HL-60/S4 treated with retinoic acid at 250 ng/mL for 4 days and 3 days (cell line): ENCODE measurements around the gene LGALS9C.
"Not testable (repeated sequence)": the region's sequence is repeated elsewhere in the genome, so short reads cannot be mapped to it uniquely, and the experiment has no call there.

ENCODE experiments used
- in situ Hi-C: fragments of 300-500 bp; cut with MboI; formaldehyde crosslinking; loops from 2 replicates; pipeline ENCODE4 v1.7.0; 2022; ENCODE audit warnings: low sequenced_read_pairs

The LGALS9C gene

DNA sequence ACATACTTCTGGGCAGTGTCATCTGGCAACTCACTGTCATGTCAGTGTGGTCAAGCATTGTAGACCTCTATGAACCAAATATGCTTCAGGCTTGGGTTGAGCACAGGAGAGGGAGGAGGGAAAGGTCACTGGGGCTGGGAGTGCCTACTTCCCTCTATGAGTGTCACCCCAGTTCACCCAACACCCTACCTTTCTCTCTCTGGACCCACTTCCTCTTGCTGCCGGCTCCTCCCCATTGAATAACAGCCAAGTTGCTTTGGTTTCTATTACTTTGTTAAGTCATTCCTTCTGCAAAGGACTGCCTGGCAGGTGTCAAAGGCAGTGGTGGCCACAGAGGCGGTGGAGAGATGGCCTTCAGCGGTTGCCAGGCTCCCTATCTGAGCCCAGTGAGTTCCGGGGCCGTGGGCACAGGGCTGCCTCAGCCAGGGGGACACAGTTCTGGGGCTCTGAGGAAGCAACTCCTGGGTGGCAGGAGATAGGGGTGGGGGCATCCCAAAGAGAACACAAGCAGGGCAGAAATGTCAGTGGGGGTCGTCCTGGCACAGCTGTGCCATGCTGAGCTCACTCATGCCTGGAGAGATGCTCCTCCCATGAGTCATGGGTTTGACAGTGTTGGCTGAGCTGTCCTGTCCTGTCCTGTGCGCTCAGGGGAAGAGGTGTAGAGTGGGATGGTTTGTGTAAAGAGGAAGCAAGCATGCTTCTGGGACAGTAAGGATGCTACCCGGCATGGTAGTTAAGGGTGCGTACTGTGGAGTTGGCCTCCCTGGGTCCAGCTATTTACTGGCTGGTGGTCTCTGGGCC, at the start of gene LGALS9C:
Gene LGALS9C, plus strand, starts transcription at position 282 of the 801 bp plus-strand sequence. Its CDS starts 66 bp downstream, at position 348.
- in situ Hi-C loops: not testable (repeated sequence)

DNA sequence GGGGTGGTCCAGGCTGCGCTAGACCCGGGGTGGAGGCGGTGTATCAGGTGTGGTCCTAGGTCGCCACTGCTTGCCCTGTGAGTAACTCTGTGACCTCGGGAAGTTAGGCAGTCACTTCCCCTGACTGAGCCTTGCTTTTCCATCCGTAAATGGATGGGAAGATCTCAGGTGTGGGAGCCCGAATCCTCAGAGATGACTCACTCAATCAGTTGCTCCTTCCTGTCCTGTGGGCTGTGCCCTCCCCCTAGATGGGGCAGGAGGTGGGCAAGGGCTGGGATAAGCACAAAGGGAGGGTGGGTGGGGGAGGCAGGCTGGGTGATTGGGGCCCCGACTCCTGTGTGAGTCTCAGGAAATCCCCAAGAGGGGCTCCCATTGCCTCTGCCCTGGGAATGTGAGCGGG, 44.4 kb upstream of the LGALS9C start:
- in situ Hi-C loops: not testable (repeated sequence)

DNA sequence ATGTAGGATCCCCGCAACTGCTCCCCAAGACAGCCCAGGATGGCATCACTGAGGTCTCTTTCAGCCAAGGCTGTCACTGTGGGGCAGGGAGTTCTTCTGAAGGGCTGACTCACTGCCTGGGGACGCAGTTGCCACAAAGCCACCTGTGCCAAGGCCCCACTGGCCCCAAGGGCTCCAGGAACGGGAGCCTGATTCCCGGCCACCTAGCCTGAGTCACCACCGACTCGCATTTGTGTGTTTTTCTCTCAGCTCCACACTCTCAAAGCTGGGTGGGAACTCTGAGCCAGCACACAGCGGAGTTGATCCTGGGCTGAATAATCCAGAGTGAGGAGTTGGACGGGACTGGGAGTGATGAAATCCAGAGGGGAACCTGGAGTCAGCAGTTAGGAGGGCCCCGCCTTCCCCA, 37.1 kb upstream of the LGALS9C start:
- in situ Hi-C loops: not testable (repeated sequence)

DNA sequence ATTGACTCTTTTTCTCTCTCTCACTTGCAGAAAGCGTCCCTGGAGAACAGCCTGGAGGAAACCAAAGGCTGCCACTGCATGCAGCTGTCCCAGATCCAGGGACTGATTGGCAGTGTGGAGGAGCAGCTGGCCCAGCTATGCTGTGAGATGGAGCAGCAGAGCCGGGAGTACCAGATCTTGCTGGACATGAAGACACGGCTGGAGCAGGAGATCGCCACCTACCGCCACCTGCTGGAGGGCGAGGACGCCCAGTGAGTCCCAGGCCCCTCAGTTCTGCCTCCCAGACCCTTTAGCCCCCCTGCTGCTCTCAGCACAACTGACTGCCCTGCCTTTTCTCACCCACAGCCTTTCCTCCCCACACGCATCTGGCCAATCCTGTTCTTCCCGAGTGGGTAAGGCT, 34.5 kb upstream of the LGALS9C start:
- in situ Hi-C loops: not testable (repeated sequence)

DNA sequence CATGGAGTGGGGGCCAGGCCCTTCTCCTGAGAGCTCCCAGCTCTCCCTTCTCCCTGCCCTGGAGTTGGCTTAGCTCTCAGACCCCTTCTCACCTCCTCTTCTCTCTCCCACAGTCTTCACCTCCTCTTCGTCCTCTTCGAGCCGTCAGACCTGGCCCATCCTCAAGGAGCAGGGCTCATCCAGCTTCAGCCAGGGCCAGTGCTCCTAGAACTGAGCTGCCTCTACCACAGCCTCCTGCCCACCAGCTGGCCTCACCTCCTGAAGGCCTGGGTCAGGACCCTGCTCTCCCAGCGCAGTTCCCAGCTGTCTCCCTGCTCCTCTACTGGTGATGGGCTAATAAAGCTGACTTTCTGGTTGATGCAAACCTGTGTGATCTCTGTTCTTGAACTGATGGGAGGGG, 34.1 kb upstream of the LGALS9C start:
- in situ Hi-C loops: not testable (repeated sequence)

DNA sequence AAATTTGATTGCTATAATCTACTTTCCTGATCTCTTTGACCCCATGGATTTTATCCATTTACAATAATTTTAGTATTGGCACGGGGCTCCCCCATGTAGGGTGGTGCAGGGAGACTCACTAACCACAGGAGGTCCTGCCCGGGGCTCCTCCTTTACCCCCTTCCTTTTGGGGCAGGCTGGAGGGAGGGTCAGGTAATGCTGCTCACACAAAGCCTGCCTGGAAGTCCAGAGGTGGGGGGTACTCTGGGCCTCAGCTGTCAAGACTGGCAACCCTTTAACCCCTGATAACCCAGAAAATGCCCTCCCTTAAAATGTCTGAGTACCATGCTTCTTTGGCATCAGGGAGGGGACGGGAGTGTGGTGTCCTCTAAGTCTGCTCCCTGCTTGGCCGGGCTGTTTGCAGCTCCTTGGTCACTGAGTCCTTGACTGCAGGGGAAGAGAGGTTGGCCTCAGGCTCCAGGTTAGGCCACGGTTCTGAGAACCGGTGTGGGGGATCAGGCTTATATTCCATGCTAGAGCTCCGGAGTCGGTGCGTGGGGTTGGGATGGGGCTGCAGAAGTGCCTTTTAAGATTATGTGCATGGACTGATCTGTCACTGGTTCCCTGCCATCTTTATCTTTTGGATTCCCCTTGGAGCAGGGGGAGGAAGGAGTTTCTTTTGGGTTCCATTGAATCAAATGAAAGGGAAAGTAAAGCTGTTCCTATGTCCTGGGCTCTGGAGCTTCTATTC, 28.9 kb upstream of the LGALS9C start:
- in situ Hi-C loops: not testable (repeated sequence)

DNA sequence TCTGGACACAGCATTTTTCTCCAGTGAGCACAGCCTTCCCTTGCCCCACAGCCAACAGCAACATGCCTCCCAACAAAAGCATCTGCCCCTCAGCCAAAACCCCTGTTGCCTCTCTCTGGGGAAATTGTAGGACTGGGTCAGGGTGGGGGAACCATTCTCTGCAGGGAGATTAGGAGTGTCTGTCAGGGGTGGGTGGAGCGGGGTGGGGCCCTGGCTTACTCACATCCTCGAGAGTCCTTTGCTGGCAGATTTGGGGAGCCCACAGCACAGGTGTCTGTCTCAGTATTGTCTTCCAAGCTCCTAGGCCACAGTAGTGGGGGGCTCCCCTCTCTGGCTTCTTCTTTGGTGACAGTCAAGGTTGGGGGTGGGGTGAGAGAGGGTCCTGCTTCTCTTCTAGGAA, 28.3 kb upstream of the LGALS9C start:
- in situ Hi-C loops: not testable (repeated sequence)

DNA sequence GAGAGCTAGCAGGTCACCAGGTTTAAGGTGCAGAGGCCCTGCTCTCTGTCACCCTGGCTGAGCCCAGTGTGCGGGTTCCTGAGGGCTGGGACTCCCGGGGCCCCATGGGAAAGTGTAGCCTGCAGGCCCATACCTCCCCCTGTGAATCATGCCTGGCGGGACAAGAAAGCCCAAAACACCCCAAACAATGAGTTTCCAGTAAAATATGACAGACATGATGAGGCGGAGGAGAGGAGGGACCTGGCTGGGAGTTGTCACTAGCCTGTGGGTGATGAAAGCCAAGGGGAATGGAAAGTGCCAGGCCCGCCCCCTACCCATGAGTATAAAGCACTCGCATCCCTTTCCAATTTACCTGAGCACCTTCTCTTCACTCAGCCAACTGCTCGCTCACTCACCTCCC, 26.8 kb upstream of the LGALS9C start:
- in situ Hi-C loops: not testable (repeated sequence)

DNA sequence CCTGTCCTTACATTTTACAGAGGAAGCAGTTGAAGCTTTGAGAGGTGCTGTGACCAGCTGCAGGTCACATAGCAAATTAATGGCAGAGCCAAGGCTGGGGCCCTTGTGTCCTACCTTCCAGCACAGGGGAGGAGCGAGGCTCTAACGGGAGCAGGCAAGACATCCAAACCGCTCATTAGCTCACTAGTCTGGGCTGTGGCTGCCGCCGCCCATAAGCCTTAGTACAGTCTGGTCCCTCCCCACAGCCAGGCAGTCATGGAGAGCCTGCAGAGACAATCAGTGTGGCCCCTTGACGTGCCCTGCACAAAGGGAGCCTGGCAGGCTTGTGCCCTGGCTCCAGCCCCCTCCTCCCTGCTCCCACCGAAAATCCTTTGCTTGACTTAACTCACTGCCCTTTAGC, 25.6 kb upstream of the LGALS9C start:
- in situ Hi-C loops: not testable (repeated sequence)

DNA sequence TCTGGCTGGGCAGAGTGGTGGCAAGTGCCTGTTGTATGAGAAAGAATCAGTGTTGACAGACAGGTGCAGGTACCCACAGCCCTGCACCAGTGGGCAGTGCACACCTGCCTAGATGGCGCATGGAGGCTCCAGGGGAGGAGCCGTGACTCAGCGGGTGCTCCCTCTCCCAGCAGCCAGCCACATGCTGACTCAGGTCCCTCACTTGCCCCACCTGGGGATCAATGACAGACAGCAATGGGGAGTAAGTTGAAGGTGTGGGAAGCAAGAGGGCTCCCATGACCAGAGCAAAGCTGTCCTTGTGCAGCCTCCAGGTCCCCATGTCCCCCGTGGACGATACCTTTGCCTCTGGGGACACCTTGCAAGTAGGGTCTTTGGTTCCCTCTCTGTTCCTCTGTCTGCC, 24.6 kb upstream of the LGALS9C start:
- in situ Hi-C loops: not testable (repeated sequence)

DNA sequence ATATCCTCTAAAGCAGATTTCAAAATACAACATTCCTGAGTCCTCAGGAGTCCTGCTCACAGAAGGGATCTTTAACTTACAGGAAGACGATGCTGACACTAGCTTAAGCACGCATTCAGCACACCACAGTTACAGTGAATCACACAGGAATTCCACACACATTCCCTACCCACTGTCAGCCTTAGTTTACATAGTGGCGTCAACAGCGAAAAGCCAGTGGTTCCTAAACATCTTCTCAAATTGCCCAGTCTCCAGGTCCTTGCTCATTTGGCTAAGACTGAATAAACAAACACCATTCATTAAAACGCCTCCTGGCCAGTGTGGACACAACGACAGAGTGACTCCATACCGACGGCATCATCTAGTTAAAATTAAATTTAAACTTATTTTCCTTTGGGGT, 17.6 kb upstream of the LGALS9C start:
- in situ Hi-C loops: not testable (repeated sequence)

DNA sequence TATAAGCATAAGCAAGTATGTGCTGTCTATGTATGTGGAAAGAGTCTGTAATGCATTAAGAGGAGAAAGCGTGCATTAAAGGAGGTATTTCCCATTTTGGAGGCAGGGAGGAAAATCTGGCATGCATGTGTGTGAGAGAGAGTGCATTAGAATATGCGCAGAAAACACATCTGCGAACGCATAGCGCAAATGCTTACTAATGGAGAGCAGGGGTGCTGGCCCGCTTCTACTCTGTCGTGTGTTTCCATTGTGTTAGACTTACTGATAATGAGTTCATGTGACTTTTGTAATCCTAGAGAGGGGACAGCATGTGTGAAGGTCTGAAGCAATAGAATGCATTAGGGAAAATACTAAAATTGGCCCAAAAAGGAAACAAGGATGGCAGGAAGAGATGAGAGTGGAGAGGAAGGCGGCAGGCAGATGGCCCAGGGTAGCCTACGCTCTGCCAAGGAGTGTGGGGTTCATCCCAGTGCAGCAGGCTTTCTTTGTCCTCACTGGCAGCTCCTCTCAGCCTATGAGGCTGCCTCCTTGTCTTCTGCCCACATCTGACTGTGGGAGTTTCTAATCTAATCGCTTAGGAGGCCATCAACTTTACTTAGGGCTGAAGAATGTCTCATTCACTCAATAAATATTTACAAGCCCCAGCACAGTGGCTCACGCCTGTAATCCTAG, 12.6 kb upstream of the LGALS9C start:
- in situ Hi-C loops: not testable (repeated sequence)

DNA sequence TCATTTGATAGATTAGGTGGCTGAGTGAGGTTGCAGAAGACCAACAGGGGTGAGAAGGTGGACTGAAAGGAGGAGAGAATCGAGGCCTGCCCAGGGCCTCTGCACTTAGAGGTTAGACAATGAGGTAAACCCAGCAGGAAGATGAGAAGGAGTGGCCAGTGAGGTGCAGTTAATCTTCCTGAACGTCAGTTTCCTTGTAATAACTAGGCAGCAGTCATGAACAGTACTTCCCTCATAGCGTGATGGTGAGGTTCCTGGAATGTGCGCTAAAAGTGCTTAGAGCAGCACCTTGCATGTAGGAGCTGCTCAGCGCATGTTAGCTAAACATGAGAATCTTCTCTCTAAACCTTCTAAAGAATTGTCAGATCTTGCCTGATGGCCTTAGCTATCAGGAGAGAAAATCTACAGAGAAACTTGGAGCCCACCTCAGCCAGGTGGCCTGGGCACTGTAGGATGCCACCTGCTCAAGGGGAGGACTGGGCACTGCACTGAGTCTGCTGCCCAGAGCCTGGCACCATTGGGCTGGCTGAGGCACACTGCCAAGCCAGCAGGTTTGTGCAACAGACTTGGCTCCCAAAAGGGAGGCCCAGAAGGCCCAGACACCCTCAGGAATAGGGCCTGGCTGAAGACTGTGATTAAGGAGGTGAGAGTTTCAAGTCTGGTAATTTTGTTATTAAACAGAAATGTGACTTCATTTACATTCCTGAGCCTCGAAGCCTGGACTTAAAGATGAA, 10.2 kb upstream of the LGALS9C start:
- in situ Hi-C loops: not testable (repeated sequence)

DNA sequence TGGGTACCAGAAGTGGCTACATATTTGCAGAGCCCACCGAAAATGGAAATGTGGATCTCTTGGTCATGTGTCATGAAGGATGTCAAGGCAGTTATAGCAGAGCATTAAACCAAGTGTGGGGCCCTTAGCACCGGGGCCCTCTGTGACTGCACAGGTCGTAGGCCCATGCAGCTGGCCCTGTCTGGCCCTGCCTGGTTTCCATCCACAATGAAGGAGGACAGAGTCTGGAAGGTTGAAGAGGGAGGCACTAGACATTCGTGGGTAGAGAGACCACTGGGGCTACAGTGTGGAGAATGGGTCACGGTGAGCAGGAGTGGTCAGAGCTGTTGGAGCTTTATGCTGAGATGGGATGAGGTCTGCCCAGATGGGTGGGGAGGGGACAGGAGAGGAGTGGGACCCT, 9.6 kb upstream of the LGALS9C start:
- in situ Hi-C loops: not testable (repeated sequence)

DNA sequence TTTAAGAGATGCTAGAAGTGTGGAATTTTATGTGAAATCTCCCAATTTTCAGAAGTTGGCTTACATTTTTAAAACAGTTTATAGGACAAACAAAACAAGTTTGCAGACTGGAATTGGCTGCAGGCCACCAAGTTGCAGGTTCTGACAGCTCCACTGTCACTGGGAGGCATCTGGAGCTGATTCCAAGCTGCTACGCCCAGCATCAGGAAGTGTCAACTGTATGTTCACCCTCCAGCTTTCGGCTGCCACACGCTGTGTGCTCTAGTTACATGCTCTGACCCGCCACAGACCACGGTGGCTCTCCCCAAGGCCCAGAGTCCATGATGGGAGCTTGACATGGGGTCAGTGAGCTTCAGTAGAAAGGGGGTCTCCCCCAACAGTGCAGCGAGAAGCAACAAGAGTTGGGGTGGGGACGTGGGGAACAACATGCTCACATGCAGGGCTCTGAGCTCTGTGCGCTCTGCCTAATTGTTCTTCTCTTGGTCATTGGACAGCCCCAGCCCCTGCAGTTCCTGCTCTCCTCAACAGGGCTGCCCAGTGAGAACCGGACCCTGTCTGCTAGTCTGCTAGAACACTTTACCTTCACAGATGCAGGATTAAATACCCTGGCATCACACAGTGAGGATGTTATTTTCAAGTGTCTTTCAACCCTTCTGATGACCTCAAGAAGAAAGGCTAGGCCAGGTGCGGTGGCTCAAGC, 8.0 kb upstream of the LGALS9C start:
- in situ Hi-C loops: not testable (repeated sequence)

DNA sequence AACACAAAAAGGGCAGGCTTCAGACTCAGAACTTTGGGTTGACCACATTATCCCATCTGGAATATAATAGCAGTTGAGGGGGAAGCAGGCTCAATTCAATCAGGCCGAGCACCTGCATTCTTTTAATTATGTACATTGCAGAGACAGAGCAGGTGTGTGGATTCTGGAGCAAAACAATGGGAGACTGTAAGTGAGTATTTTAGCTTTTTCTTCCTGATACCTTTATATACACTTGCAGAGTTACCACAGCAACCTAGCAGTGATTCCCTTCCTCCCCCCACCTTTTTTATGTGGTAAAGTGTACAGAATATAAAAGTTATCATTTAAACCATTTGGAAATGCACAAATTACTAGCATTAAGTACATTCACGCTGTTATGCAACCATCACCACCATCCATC, 6.8 kb upstream of the LGALS9C start:
- in situ Hi-C loops: not testable (repeated sequence)

DNA sequence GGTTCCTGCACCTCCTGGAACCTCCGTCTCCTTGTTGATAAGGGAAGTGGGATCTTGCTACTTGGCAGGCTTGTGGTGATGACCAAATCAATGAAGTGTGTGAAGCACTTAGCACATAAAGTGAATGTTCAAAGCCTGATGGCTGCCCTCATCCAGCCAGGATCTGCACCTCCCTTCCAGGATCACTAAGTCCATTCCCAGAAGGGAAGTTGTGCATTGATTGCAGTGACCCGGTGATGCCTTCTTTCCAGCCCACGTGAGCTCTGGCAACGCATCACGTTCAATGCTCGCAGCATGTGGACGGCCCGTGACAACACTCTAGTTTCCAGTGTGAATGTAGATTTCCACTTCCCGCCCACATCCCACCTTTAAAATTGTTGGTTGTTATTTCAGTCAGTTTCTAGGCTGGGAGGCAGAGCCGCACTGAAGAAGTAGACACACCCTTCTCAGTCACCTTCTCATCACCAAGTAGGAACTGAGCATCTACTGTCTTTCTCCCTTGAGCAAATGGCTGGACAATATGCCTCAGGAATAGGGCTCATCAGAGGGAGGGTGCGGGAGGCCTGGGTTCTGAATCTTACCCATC, 6.2 kb upstream of the LGALS9C start:
- in situ Hi-C loops: not testable (repeated sequence)

DNA sequence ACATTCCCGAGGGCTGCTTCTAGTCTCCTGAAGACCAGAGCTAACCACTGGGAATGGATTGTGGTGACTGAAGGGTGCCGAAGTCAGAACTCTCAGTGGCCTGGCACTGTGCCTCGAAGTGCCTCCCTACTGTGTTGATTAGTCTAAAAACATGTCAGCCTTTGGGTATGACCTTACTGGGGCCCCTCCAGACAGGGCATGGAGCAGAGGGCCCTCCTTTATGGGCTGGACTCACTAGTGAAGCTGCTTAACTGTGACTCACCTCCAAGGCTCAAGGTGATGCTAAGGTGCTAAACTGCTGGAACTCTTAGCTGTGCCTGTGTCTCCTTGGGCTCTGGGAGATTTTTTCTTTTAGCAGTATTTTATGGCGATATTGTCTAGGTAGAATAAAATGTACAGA, 2.6 kb upstream of the LGALS9C start:
- in situ Hi-C loops: not testable (repeated sequence)

DNA sequence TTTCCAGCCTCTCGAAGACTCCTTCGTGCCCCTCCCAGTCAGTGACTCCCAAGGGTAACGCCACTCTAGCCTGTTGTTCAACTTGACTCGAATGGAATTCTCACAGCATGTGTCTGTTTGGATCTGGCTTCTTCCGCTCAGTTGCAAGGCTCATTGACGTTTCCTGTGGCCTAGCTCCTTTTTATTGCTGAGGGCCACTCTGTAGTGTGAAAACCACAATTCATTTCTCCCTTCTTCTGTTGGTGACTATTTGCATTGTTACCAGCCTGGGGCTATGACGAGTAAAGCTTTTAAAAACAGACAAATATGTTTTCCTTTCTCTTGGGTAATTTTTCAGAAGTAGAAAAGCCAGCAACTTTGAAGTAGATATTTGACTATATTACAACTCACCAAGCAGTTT, 1.8 kb upstream of the LGALS9C start:
- in situ Hi-C loops: not testable (repeated sequence)

DNA sequence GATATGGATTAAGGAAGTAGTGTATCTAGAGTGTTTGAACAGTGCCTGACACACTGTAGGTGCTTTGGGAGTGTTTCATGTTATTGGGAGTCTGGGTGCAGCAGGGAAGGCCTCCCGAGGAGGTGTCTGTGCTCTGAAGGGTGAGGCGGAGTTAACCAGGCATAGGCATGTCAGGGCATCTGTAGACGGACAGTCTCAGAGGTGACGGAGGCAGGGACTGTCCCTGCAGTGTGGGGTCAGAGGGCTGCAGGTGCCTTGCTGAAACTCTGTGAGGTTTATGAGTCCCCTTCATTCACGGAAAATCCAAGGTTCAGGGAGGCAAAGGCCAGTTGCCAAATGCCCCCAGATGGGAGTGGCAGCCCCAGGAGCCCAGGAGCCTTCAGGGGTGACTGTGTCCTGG, 778 bp downstream of the LGALS9C start:
- in situ Hi-C loops: not testable (repeated sequence)
